B cell (primary cell): Measurements from ENCODE around the gene HAGHL. TPM values are rescaled to one million over a fixed set of nuclear protein-coding genes. Genes with fewer than 3 reads are reported as not detected.

Source experiments
- ATAC-seq: fragments of 200-7000 bp; cut with Tn5 transposase; one replicate; pipeline ENCODE4 v1.10.0; 2021; ENCODE audit warnings: low read depth, mild to moderate bottlenecking, moderate number of reproducible peaks, moderate library complexity
- CTCF ChIA-PET: fragments of 350-600 bp; sonication (Branson Sonifier 250); formaldehyde crosslinking; loops from one replicate; lab custom pipeline; 2021; ENCODE audit warnings: antibody characterized with exemption, inconsistent platforms; lab: Charles Lee
- POLR2A ChIA-PET: fragments of 350-600 bp; sonication (Branson Sonifier 250); formaldehyde crosslinking; loops from one replicate; lab custom pipeline; 2021; ENCODE audit warnings: antibody characterized with exemption; lab: Charles Lee
- DNase-seq: peaks from one replicate; pipeline ENCODE4 v3.0.0; 2013
- H2AFZ ChIP-seq: 2 replicates; pipeline ENCODE4 v1.6.1; 2012; ENCODE audit warnings: mild to moderate bottlenecking, low read depth, low read length; ENCODE audit not compliant: insufficient read depth, poor library complexity, severe bottlenecking
- H3K27ac ChIP-seq, 2 donors: 1 replicate in 1 of 2; 2 replicates in 1 of 2; pipeline ENCODE4 v1.5.1; 2012 to 2013; ENCODE audit warnings: low read length in 2 of 2, mild to moderate bottlenecking in 2 of 2, moderate library complexity in 1 of 2
- H3K27me3 ChIP-seq, 4 experiments: fragments of 200-600 bp in 1 of 4; sonication (generic) in 1 of 4; replicated peaks in 1 of 4; 1 replicate in 2 of 4; 2 replicates in 2 of 4; pipeline versions ENCODE4 v1.6.1 to v1.7.0; 2013 to 2016; ENCODE audit warnings: low read length in 3 of 4, mild to moderate bottlenecking in 2 of 4, mixed read lengths in 1 of 4, moderate library complexity in 1 of 4; ENCODE audit not compliant: insufficient read depth in 4 of 4, control insufficient read depth in 3 of 4; ENCODE audit errors: control extremely low read depth in 1 of 4
- H3K36me3 ChIP-seq, 2 experiments: replicated peaks in 1 of 2; 1 replicate in 1 of 2; 2 replicates in 1 of 2; pipeline versions ENCODE4 v1.6.1 to v1.7.1; 2013; ENCODE audit warnings: low read length in 1 of 2; ENCODE audit not compliant: insufficient read depth in 2 of 2, control insufficient read depth in 1 of 2; ENCODE audit errors: control extremely low read depth in 1 of 2, extremely low read depth in 1 of 2
- H3K4me1 ChIP-seq, 2 donors: fragments of 200-600 bp in 1 of 2; sonication (generic) in 1 of 2; 1 replicate in 1 of 2; 2 replicates in 1 of 2; pipeline versions ENCODE4 v1.5.1 to v1.6.1; 2013 to 2017; ENCODE audit warnings: low read length in 2 of 2; ENCODE audit not compliant: control insufficient read depth in 2 of 2, insufficient read depth in 2 of 2
- H3K4me2 ChIP-seq: replicated peaks from 2 replicates; pipeline ENCODE3; 2012; ENCODE audit warnings: mild to moderate bottlenecking, low read depth, low read length; ENCODE audit not compliant: poor library complexity, severe bottlenecking
- H3K4me3 ChIP-seq, 5 experiments: fragments of 200-600 bp in 1 of 5; sonication (generic) in 1 of 5; 1 replicate in 3 of 5; 2 replicates in 2 of 5; pipeline versions ENCODE4 v1.5.1 to v1.7.0; 2011 to 2016; ENCODE audit warnings: low read length in 4 of 5, mild to moderate bottlenecking in 4 of 5, low read depth in 2 of 5, control low read depth in 1 of 5, moderate library complexity in 1 of 5; ENCODE audit not compliant: insufficient read depth in 1 of 5; ENCODE audit errors: control extremely low read depth in 1 of 5, extremely low read depth in 1 of 5
- H3K79me2 ChIP-seq: fragments of 200-600 bp; sonication (generic); one replicate; pipeline ENCODE4 v1.6.0; 2016; ENCODE audit warnings: low read length; ENCODE audit not compliant: control insufficient read depth, insufficient read depth
- H3K9ac ChIP-seq: fragments of 200-600 bp; sonication (generic); 2 replicates; pipeline ENCODE4 v1.6.1; 2017; ENCODE audit warnings: mild to moderate bottlenecking, low read length, moderate library complexity
- H3K9me3 ChIP-seq, 3 donors: one replicate each; pipeline versions ENCODE4 v1.6.1 to v1.7.1; 2013; ENCODE audit warnings: low read length in 2 of 3; ENCODE audit not compliant: control insufficient read depth in 2 of 3, insufficient read depth in 1 of 3; ENCODE audit errors: control extremely low read depth in 1 of 3
- H4K20me1 ChIP-seq: 2 replicates; pipeline ENCODE4 v1.6.0; 2012; ENCODE audit warnings: mild to moderate bottlenecking, low read length; ENCODE audit not compliant: insufficient read depth, control insufficient read depth, poor library complexity, severe bottlenecking
- H3K27ac Mint-ChIP-seq: one replicate; pipeline ENCODE4 v1.8.0; 2021; ENCODE audit warnings: mixed read lengths
- H3K27me3 Mint-ChIP-seq: one replicate; pipeline ENCODE4 v1.8.0; 2021; ENCODE audit warnings: mixed read lengths
- H3K4me1 Mint-ChIP-seq: one replicate; pipeline ENCODE4 v1.8.0; 2021; ENCODE audit warnings: mixed read lengths
- H3K4me3 Mint-ChIP-seq: one replicate; pipeline ENCODE4 v1.8.0; 2021; ENCODE audit warnings: mixed read lengths
- H3K9me3 Mint-ChIP-seq: one replicate; pipeline ENCODE4 v1.8.0; 2022; ENCODE audit warnings: mixed read lengths; ENCODE audit not compliant: insufficient read depth
- EZH2 ChIP-seq: IDR thresholded peaks from 2 replicates; pipeline ENCODE4 v1.6.1; 2012; ENCODE audit warnings: borderline replicate concordance, low read depth, mild to moderate bottlenecking, moderate library complexity, low read length; ENCODE audit not compliant: insufficient read depth, poor library complexity, severe bottlenecking
- WGBS: methylation state at CpG from one replicate; pipeline ENCODE4 v1.1.5; 2013; ENCODE audit warnings: missing lambda C conversion rate; ENCODE audit not compliant: insufficient coverage; 5-methylcytosine and 5-hydroxymethylcytosine counted together
- intact Hi-C: fragments of 100-400 bp; cut with micrococcal nuclease; formaldehyde crosslinking; loops from one replicate; pipeline ENCODE4 v1.10.0; 2022
- polyA plus RNA-seq: library from polyadenylated mRNA; depleted of rRNA; stranded (reverse); fragments of >200 nt; gene quantifications from 2 replicates; pipeline ENCODE4 v1.2.3, GENCODE V29; 2012
- total RNA-seq, 2 donors: library from RNA; stranded (reverse); fragments of 120-200 nt in 1 of 2; gene quantifications; 1 replicate in 1 of 2; 2 replicates in 1 of 2; pipeline versions ENCODE4 v1.2.3 to v1.2.4, GENCODE V29; 2013 to 2022
- TF ChIP-seq, protein P1 (sequence below): fragments of 200-600 bp; IDR thresholded peaks from one replicate; pipeline ENCODE4 v1.8.0; 2022; ENCODE audit warnings: antibody characterized with exemption, mild to moderate bottlenecking

Gene HAGHL
- total and polyA plus RNA-seq, 2 donors (not counting 1 experiment from before 2014, with no cell fraction given): 32.3 to 87.1 TPM

DNA sequence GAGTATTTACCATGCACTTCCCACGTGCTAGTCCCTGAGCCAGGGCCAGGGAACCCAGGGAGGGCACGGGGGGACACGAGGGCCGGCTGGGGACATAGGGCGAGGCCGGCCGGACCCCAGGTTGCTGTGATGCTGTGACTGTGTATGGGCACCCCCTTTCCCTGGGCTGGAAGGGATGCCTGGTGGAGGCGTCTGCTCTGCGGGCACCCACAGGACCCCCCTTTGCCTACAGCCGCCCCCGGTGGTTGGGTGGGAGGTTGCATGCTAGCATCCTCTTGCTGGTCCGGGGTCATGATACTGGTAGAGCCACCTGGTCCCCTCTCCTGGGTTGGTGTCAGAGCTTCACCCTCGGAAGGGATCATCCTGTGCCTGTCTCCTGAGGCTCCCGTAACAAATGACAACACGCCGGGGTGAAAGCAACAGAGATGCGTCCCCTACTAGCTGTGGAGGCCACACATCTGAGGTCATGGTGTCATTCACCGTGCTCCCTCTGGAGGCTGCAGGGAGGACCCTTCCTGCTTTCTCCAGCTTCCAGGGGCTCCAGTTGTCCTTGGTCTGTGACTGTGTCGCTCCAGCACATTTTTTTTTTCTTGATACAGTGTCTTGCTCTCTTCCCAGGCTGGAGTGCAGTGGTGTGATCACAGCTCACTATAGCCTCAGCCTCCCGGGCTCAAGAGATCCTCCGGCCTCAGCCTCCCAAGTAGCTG is 17.0 kb downstream of the HAGHL start:
- Histone ChIP-seq H3K36me3 (no peaks in the 10 kb centered on the region), H4K20me1 (peaks cover 9% of the 10 kb centered on the region), H3K9me3 (no peaks in the 10 kb centered on the region), H3K4me3 (no peak overlapping the region), H3K4me2 (no peak overlapping the region), H3K79me2 (peaks cover 16% of the 10 kb centered on the region), H3K4me1 (peaks cover 12 to 18% of the 10 kb centered on the region in 2 donors), H2AFZ (no peak overlapping the region), H3K9ac (no peak overlapping the region), H3K27ac (no peak overlapping the region), H3K27me3 (no peaks in the 10 kb centered on the region)
- Mint-ChIP-seq H3K9me3 (no peaks in the 10 kb centered on the region), H3K27ac (no peak overlapping the region), H3K4me3 (no peak overlapping the region), H3K4me1 (peaks cover 10% of the 10 kb centered on the region), H3K27me3 (no peaks in the 10 kb centered on the region)
- intact Hi-C loops: no loop called here
- TF ChIP-seq, protein P1, sequence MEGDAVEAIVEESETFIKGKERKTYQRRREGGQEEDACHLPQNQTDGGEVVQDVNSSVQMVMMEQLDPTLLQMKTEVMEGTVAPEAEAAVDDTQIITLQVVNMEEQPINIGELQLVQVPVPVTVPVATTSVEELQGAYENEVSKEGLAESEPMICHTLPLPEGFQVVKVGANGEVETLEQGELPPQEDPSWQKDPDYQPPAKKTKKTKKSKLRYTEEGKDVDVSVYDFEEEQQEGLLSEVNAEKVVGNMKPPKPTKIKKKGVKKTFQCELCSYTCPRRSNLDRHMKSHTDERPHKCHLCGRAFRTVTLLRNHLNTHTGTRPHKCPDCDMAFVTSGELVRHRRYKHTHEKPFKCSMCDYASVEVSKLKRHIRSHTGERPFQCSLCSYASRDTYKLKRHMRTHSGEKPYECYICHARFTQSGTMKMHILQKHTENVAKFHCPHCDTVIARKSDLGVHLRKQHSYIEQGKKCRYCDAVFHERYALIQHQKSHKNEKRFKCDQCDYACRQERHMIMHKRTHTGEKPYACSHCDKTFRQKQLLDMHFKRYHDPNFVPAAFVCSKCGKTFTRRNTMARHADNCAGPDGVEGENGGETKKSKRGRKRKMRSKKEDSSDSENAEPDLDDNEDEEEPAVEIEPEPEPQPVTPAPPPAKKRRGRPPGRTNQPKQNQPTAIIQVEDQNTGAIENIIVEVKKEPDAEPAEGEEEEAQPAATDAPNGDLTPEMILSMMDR: peak; percentile 39
- TF ChIP-seq EZH2: no peak
- ATAC-seq: no peak
- DNase-seq: peak; percentile 27
- CTCF ChIA-PET: interaction anchor here (0.9 to 5.9 kb wide), 4 partner anchors 23 to 41 kb away, joined by 3 to 26 read pairs (median 8); partner anchors contain the start of genes ANTKMT and METRN
- POLR2A ChIA-PET: no interaction called here
- WGBS: 88% methylated on average over 19 of the region's 21 CpGs

GRCh38 chr16:745739-746138 is 18.8 kb downstream of the HAGHL start:
- intact Hi-C loops: no loop called here
- peaks cover 0 to 4% of the 10 kb centered on the region in 2 donors for H3K4me1 ChIP-seq
- ATAC-seq (no peak), DNase-seq (no peak)
- no peak overlapping the region for H2AFZ ChIP-seq
- Mint-ChIP-seq H3K27me3 (no peaks in the 10 kb centered on the region), H3K4me1 (no peaks in the 10 kb centered on the region), H3K27ac (no peak overlapping the region), H3K4me3 (no peak overlapping the region), H3K9me3 (no peaks in the 10 kb centered on the region)
- TF ChIP-seq, protein P1: no peak
- no peak for TF ChIP-seq EZH2
- peaks cover under 1% of the 10 kb centered on the region for H3K79me2 ChIP-seq
- ChIA-PET POLR2A (no interaction called here), CTCF (interaction anchor here (2.9 to 5.9 kb wide), 2 partner anchors 25 to 39 kb away, joined by 6 to 26 read pairs; partner anchors contain the start of gene ANTKMT)
- H3K9me3 ChIP-seq: no peaks in the 10 kb centered on the region
- no peak overlapping the region for H3K4me3 ChIP-seq
- no peak overlapping the region for H3K9ac ChIP-seq
- H3K27me3 ChIP-seq: no peaks in the 10 kb centered on the region
- no peak overlapping the region for H3K27ac ChIP-seq
- no peaks in the 10 kb centered on the region for H3K36me3 ChIP-seq
- no peaks in the 10 kb centered on the region for H4K20me1 ChIP-seq
- WGBS: 20% methylated on average over 8 of the region's 14 CpGs
- H3K4me2 ChIP-seq: no peak overlapping the region
